Measurements from ENCODE around the gene DPT.

- TF ChIP-seq ELF4 (IDR thresholded peaks at IDR 0.05) (no peak), SUZ12 (IDR thresholded peaks at IDR 0.05) (no peak), NFRKB (IDR thresholded peaks at IDR 0.05) (no peak), FOXK2 (IDR thresholded peaks at IDR 0.05) (no peak), HDGF (IDR thresholded peaks at IDR 0.05; ENCODE audit: borderline replicate concordance) (no peak), FOXA1 (IDR thresholded peaks at IDR 0.05) (no peak), TARDBP (IDR thresholded peaks at IDR 0.05) (no peak), LEF1 (IDR thresholded peaks at IDR 0.05; ENCODE audit: borderline replicate concordance) (no peak), BHLHE40 (IDR thresholded peaks at IDR 0.05; ENCODE audit: borderline replicate concordance) (no peak)
Observed at GRCh38 chr1:168725831-168726230, 3.2 kb downstream of the DPT start.

Measured in HEK293T (cell line).